H1 (cell line): ENCODE data around the gene CHD5. TPM values are rescaled to one million over a fixed set of nuclear protein-coding genes. Genes with fewer than 3 reads are reported as not detected.

Experiments
- CHD1 ChIP-seq: IDR thresholded peaks from 2 replicates; pipeline ENCODE4 v1.6.1; 2012; ENCODE audit warnings: low read depth, low read length, improper control_type of control experiment
- CHD2 ChIP-seq: IDR thresholded peaks from 2 replicates; pipeline ENCODE4 v1.6.1; 2012; ENCODE audit warnings: low read length, improper control_type of control experiment
- NRF1 ChIP-seq: IDR thresholded peaks from 2 replicates; pipeline ENCODE4 v1.6.1; 2011; ENCODE audit warnings: mild to moderate bottlenecking, low read depth, low read length, improper control_type of control experiment
- YY1 ChIP-seq: IDR thresholded peaks from 2 replicates; pipeline ENCODE4 v1.6.1; 2011; ENCODE audit warnings: low read depth, mild to moderate bottlenecking, low read length
- polyA plus RNA-seq, 7 experiments: library from polyadenylated mRNA; depleted of rRNA in 3 of 7; stranded (reverse) in 5 of 7; unstranded in 2 of 7; fragments of >200 nt in 5 of 7; fragments of 200-250 nt in 2 of 7; gene quantifications; 1 replicate in 5 of 7; 2 replicates in 1 of 7; 4 replicates in 1 of 7; pipeline versions ENCODE4 v1.2.1 to v1.2.3, GENCODE V29; 2011 to 2013; ENCODE audit warnings: missing spikeins in 2 of 7, mixed read lengths in 2 of 7
- total RNA-seq: library from RNA; stranded (reverse); fragmentation: NEBNext Ultra II Directional; extraction: Animal tissue kit (Norgen Biotek cat#: 25700); gene quantifications from 2 replicates; pipeline ENCODE4 v1.2.1, GENCODE V29; 2021

Gene CHD5
- total and polyA plus RNA-seq, 2 of the 8 experiments (the other 6 are each of a cell fraction or from before 2014, with no cell fraction given), result 0.42 to 1.8 TPM

- TF ChIP-seq CHD2 (0 out of 2 replicates have a peak, but pooled peaks have one; percentile 19), NRF1 (peak; percentile 16; the same call in 1 of the 2 replicates), CHD1 (peak; percentile 92), YY1 (peak; percentile 89)
Measured at GRCh38 chr1:6199298-6200187, 19.4 kb upstream of the CHD5 start, which contains the start of gene RPL22 (continued).
